Umbilical cord (tissue), 2 donors: ENCODE data around the gene COMMD1. TPM values are rescaled to one million over a fixed set of nuclear protein-coding genes. Genes with fewer than 3 reads are reported as not detected.
A peak's percentile ranks its signal among the peaks of the same experiment; 100 is the strongest.
"Not testable (repeated sequence)": the region's sequence is repeated elsewhere in the genome, so short reads cannot be mapped to it uniquely, and the experiment has no call there.

Experiments used
- DNase-seq: peaks from one replicate; pipeline ENCODE4 v3.0.0-alpha.2; 2015; ENCODE audit warnings: low spot score
- total RNA-seq: library from RNA; depleted of rRNA; stranded (reverse); fragments of >200 nt; gene quantifications from one replicate; pipeline ENCODE4 v1.2.3, GENCODE V29; 2014; ENCODE audit warnings: low replicate concordance; ENCODE audit not compliant: insufficient read depth

The COMMD1 gene
- total RNA-seq, 1 donor from 2014 or later: 47.2 TPM

GRCh38 chr2:62136956-62137830, 231.7 kb downstream of the COMMD1 start:
- peak; percentile 19 for DNase-seq

GRCh38 chr2:62140426-62141141, 235.1 kb downstream of the COMMD1 start:
- DNase-seq: no peak

GRCh38 chr2:62141142-62141740, 235.8 kb downstream of the COMMD1 start:
- no peak for DNase-seq

GRCh38 chr2:62142054-62142453, 236.6 kb downstream of the COMMD1 start:
- no peak for DNase-seq

GRCh38 chr2:62143696-62144095, 238.2 kb downstream of the COMMD1 start:
- no peak for DNase-seq

- DNase-seq: no peak
These were observed 239.4 kb downstream of the COMMD1 start for GRCh38 chr2:62144689-62145477.

GRCh38 chr2:62145478-62146100, 240.1 kb downstream of the COMMD1 start:
- no peak for DNase-seq

- not testable (repeated sequence) for DNase-seq
These were observed 241.3 kb downstream of the COMMD1 start for GRCh38 chr2:62146790-62147189.

GRCh38 chr2:62147610-62148301, 242.3 kb downstream of the COMMD1 start:
- no peak for DNase-seq

GRCh38 chr2:62149708-62150107, 244.2 kb downstream of the COMMD1 start:
- DNase-seq: peak; percentile 72

GRCh38 chr2:62150597-62151305, 245.3 kb downstream of the COMMD1 start:
- DNase-seq: no peak

GRCh38 chr2:62151306-62151638, 245.8 kb downstream of the COMMD1 start:
- no peak for DNase-seq

GRCh38 chr2:62152000-62152399, 246.5 kb downstream of the COMMD1 start:
- DNase-seq: no peak

- no peak for DNase-seq
These were observed 251.5 kb downstream of the COMMD1 start for GRCh38 chr2:62156861-62157496.

- DNase-seq: no peak
These were observed 253.1 kb downstream of the COMMD1 start for GRCh38 chr2:62158444-62159121.

- not testable (repeated sequence) for DNase-seq
These were observed 255.2 kb downstream of the COMMD1 start for GRCh38 chr2:62160691-62161090.

- DNase-seq: no peak
These were observed 257.8 kb downstream of the COMMD1 start for GRCh38 chr2:62163106-62163831.

GRCh38 chr2:62163834-62164233, 258.4 kb downstream of the COMMD1 start:
- no peak for DNase-seq
